Fibroblast of lung (primary cell): ENCODE measurements around the gene CHI3L1.

Source experiments
- CTCF ChIP-seq, 2 donors: IDR thresholded peaks in 1 of 2; conservative IDR thresholded peaks in 1 of 2; 1 replicate in 1 of 2; 2 replicates in 1 of 2; pipeline ENCODE4 v1.5.1; 2011 to 2012; ENCODE audit warnings: low read length in 2 of 2, control low read depth in 1 of 2, inconsistent platforms in 1 of 2, low read depth in 1 of 2, mild to moderate bottlenecking in 1 of 2
- EZH2 ChIP-seq: IDR thresholded peaks from 2 replicates; pipeline ENCODE4 v1.5.1; 2012; ENCODE audit warnings: low read length, control low read depth, mild to moderate bottlenecking; ENCODE audit errors: missing control alignments

DNA sequence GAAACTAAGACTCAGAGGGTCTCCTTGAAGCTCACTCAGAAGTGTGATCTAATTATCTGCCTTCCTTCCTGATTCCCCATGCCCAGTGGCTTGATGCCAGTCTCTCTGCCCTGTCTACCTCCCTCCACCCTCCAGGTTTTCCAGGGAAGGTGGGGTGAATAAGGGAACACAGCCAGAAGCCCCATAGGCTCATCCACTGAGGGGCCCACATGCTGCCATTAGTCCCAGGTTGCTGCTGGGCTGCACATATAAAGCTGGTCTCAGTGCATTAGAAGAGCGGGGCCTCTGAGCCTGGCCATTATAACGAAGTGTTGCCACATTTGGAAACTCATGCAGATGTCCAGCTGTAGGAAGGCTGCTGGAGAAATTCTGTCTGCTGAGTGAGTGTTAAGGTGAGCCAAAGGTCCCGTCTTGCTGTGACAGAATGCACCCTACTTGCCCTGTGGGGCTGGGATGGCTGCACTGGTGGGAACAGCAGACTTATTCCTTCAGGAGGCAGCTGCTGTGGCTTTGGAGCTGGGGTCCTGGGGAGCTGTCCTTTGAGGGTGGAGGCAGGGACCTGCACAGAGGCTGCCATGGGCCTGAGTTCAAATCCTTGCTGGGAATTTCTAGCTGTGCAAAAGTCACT lies 56.0 kb downstream of the CHI3L1 start:
- TF ChIP-seq CTCF (conservative IDR thresholded peaks at IDR 0.05 in 1 of 2, IDR thresholded peaks at IDR 0.05 in 1 of 2; ENCODE audit: low read depth in 1 of 2, low read length in 2 of 2) (no peak), EZH2 (no peak)
